ENCODE results near the gene SNX11.
"Not testable (repeated sequence)": the region's sequence is repeated elsewhere in the genome, so short reads cannot be mapped to it uniquely, and the experiment has no call there.

DNA sequence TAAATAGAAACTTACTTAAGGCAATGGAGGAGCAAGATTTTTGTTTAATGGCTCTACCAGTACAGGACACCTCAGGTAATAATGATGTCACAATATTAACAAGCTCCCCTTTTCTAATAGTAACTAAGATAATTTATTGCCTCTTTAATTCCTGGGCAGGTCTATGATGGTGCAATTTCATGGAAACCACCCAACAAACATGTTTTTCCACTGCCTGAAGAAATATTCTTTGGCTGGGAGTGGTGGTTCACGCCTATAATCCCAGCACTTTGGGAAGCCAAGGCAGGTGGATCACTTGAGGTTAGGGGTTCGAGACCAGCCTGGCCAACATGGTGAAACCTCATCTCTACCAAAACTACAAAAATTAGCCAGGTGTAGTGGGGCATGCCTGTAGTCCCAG is 39.8 kb upstream of the SNX11 start:
- TF ChIP-seq, protein P1, sequence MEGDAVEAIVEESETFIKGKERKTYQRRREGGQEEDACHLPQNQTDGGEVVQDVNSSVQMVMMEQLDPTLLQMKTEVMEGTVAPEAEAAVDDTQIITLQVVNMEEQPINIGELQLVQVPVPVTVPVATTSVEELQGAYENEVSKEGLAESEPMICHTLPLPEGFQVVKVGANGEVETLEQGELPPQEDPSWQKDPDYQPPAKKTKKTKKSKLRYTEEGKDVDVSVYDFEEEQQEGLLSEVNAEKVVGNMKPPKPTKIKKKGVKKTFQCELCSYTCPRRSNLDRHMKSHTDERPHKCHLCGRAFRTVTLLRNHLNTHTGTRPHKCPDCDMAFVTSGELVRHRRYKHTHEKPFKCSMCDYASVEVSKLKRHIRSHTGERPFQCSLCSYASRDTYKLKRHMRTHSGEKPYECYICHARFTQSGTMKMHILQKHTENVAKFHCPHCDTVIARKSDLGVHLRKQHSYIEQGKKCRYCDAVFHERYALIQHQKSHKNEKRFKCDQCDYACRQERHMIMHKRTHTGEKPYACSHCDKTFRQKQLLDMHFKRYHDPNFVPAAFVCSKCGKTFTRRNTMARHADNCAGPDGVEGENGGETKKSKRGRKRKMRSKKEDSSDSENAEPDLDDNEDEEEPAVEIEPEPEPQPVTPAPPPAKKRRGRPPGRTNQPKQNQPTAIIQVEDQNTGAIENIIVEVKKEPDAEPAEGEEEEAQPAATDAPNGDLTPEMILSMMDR (IDR thresholded peaks at IDR 0.05; ENCODE audit: extremely low read depth in 1 of 2, insufficient read depth in 1 of 2, low read depth in 1 of 2, low read length in 2 of 2) = not testable (repeated sequence)
- TF ChIP-seq POLR2A (IDR thresholded peaks at IDR 0.05; ENCODE audit: low read depth, low read length); EZH2 (IDR thresholded peaks at IDR 0.05; ENCODE audit: borderline replicate concordance, low read depth, low read length, severe bottlenecking); POLR2AphosphoS5 (IDR thresholded peaks at IDR 0.05; ENCODE audit: insufficient read depth, low read depth, low read length); JUN (IDR thresholded peaks at IDR 0.05; ENCODE audit: borderline replicate concordance, insufficient read depth, insufficient read length, low read depth); MYC (IDR thresholded peaks at IDR 0.05; ENCODE audit: low read depth, low read length): not testable (repeated sequence)
- TF ChIP-seq, protein P2, sequence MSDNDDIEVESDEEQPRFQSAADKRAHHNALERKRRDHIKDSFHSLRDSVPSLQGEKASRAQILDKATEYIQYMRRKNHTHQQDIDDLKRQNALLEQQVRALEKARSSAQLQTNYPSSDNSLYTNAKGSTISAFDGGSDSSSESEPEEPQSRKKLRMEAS (IDR thresholded peaks at IDR 0.05; ENCODE audit: insufficient read depth, insufficient read length) = not testable (repeated sequence)

Measured in endothelial cell of umbilical vein (primary cell).